Stimulated activated CD4-positive, alpha-beta T cell treated with anti-CD3 and anti-CD28 coated beads, Interleukin-1b, Interleukin-23, amount 100 ng/mL, for 24 hours (primary cell): Measurements from ENCODE around the gene SDR39U1.

ENCODE experiments used
- DNase-seq, 4 experiments: peaks; one replicate each; pipeline ENCODE4 v3.0.0-alpha.2; 2020; ENCODE audit warnings: low read depth in 4 of 4, low spot score in 1 of 4

SDR39U1 gene

GRCh38 chr14:24392325-24393091, 50.1 kb downstream of the SDR39U1 start:
- no peak for DNase-seq

- no peak for DNase-seq
Observed at GRCh38 chr14:24390701-24391468, 51.7 kb downstream of the SDR39U1 start.
